GM12873 (cell line): ENCODE data around the gene ITGA2.

Experiments
- TF ChIP-seq, protein P1 (sequence below): IDR thresholded peaks from 2 replicates; pipeline ENCODE4 v1.5.1; 2012; ENCODE audit warnings: low read depth, mild to moderate bottlenecking, moderate library complexity, low read length, control low read depth; ENCODE audit not compliant: insufficient read depth; ENCODE audit errors: missing control alignments

ITGA2 gene

GRCh38 chr5:53071738-53072137 is 82.6 kb downstream of the ITGA2 start:
- TF ChIP-seq, protein P1, sequence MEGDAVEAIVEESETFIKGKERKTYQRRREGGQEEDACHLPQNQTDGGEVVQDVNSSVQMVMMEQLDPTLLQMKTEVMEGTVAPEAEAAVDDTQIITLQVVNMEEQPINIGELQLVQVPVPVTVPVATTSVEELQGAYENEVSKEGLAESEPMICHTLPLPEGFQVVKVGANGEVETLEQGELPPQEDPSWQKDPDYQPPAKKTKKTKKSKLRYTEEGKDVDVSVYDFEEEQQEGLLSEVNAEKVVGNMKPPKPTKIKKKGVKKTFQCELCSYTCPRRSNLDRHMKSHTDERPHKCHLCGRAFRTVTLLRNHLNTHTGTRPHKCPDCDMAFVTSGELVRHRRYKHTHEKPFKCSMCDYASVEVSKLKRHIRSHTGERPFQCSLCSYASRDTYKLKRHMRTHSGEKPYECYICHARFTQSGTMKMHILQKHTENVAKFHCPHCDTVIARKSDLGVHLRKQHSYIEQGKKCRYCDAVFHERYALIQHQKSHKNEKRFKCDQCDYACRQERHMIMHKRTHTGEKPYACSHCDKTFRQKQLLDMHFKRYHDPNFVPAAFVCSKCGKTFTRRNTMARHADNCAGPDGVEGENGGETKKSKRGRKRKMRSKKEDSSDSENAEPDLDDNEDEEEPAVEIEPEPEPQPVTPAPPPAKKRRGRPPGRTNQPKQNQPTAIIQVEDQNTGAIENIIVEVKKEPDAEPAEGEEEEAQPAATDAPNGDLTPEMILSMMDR, result no peak

DNA sequence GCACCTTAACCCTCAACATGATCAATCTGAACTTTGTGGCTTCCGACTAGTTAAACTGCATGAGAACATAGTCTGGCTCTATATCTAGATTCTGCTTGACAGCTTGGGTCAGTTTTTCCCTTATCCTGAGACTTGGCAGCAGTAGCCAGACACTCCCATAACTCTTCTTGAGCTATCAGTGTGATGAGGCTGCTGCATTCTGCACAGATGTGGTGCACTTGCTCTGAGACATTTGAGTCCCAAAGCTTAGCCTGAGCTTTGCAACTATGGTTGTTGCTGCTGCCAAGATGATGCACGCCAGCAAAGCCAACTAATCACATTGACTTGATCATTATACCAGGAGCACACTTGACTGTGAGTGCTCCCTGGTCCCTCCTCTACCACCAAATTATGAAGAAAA is 84.2 kb downstream of the ITGA2 start:
- TF ChIP-seq, protein P1, result no peak

DNA sequence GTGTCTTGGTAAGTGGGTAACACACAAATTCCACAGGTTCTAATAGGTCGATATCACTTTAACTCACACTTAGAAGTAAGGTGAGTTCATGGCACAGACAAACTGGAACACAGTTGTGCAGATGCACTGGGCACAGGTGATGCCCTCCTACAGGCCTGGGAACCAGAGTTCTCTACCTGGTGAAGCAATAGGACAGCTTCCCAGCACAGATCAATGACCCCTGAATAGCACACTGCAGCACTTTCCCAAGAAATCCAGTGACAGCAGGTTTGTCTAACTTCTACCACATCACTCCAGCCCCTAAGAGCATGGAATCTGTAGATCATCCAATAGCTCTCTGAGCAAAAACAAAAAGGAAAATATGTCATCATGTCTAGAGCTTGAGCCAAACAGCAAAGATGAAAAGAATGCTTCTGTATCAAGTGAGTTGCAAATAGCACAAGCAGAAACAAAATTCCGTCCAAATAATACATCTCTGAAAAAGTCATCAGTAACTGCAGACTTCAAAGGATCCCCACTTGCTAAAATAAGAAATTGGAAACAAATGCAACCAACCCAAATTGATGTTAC is 86.9 kb downstream of the ITGA2 start:
- TF ChIP-seq, protein P1, result no peak

GRCh38 chr5:53080271-53080670 is 91.1 kb downstream of the ITGA2 start:
- TF ChIP-seq, protein P1, result no peak

DNA sequence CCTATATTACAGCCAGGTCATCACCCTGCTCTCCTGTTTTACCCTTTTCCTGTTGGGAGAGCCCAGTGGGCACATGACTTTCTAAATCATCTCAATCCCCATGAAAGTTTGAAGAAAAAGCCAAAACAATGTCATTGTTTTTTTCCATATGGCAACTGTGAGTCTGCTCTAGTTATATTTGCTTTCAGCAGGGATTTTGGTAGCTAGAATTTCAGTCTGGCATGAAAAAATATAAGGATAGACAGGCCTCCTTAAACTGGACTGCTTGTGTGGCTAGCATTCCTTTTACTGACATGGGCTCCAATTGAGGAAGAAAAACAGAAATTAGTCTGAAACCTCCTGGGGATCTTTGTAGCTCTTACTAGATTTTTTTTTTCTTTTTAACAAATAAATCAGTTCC is 94.8 kb downstream of the ITGA2 start:
- TF ChIP-seq, protein P1, result no peak

DNA sequence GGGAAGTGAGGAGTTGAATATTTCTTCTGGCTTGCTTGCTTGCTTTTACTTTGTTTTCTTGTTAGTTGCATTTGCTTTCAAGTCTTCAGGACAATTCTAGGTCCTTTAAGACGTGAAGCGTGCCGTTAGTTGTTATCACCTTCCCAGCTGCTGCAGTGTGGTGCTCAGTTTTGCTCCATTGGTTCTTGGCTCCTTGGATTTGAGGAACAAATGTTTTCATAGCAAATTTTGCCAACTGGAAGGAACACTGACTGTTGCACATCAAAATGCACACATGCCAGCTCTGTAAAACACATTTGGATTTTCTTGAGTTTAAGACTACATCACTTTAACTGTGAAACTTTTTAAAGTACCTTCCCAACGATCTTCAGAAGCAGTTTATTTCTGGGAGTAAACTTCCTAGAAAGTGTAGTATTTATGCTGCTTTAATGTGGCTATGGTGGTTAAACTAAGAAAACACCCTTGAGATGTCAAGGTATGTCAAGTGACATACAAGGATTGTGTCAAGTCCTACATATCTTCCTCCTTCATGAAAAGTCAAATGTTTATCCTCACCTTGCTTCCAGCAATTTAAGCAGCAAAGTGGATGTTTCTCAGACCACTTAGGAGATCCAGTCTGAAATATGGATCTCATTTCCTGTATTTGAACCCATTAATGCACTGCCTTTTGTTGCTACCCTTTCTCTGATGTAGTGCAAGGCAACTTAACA is 95.5 kb downstream of the ITGA2 start:
- TF ChIP-seq, protein P1, result no peak

DNA sequence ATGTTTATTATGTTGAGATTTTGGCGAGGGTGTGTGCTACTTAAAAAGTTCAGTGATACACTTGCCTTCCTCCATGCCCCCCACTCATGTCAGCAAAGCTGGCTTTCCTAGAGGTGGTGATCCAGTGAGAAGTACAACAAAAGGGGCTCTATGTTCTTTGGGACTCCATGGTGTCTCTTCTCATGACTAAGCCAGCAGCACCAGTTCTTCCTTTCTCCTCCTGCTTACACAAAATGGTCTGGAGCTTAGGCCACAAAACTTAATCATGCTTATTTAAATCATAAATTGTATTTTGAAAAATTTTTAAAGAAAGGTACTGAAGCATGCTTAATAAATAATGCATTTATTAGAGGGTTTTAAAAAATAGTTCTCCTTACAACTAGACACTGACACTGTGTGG is 98.0 kb downstream of the ITGA2 start:
- TF ChIP-seq, protein P1, result no peak
